ENCODE data around the gene LILRA2. TPM values are rescaled to one million over a fixed set of nuclear protein-coding genes. Genes with fewer than 3 reads are reported as not detected.

The LILRA2 gene
- total and polyA plus RNA-seq, 2 donors (not counting 1 experiment from before 2014, with no cell fraction given): not detected

DNA sequence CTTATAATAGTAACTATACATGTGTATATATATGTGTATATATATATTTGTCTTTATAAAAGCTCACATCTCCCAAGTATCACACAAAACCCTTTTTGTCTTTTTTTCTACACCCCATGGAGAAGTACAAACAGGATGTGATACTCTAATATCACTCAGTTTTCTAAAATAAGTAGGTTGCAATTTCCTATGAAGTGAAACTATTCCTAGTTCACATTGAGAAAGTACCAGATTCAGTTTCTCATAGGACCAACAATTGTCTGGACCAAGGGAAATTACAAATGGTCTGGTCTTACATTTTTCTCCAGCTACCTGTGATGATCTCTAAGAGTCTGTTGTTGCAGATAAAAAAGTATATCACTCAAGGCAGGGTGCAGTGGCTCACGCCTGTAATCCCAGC lies 38.8 kb downstream of the LILRA2 start:
- DNase-seq (ENCODE audit: low read depth in 2 of 2): no peak
- no peaks in the 10 kb centered on the region for H3K36me3 ChIP-seq (ENCODE audit: control insufficient read depth, insufficient read depth, low read length)
- no peak overlapping the region for H2AFZ ChIP-seq (ENCODE audit: low read length)
- H3K79me2 ChIP-seq (ENCODE audit: control insufficient read depth, insufficient read depth, low read length): no peaks in the 10 kb centered on the region
- no peak for TF ChIP-seq EZH2 (IDR thresholded peaks at IDR 0.05; ENCODE audit: low read length, missing control alignments)
- TF ChIP-seq, protein P1, sequence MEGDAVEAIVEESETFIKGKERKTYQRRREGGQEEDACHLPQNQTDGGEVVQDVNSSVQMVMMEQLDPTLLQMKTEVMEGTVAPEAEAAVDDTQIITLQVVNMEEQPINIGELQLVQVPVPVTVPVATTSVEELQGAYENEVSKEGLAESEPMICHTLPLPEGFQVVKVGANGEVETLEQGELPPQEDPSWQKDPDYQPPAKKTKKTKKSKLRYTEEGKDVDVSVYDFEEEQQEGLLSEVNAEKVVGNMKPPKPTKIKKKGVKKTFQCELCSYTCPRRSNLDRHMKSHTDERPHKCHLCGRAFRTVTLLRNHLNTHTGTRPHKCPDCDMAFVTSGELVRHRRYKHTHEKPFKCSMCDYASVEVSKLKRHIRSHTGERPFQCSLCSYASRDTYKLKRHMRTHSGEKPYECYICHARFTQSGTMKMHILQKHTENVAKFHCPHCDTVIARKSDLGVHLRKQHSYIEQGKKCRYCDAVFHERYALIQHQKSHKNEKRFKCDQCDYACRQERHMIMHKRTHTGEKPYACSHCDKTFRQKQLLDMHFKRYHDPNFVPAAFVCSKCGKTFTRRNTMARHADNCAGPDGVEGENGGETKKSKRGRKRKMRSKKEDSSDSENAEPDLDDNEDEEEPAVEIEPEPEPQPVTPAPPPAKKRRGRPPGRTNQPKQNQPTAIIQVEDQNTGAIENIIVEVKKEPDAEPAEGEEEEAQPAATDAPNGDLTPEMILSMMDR (conservative IDR thresholded peaks at IDR 0.05 in 1 of 2, IDR thresholded peaks at IDR 0.05 in 1 of 2; ENCODE audit: low read depth in 1 of 2, low read length in 2 of 2): no peak
- no peak overlapping the region for H3K9ac ChIP-seq (ENCODE audit: insufficient read depth, low read length)
- no peak overlapping the region for H3K4me3 ChIP-seq (replicated peaks in 1 of 4; ENCODE audit: control extremely low read depth in 1 of 4, insufficient read depth in 1 of 4, low read depth in 3 of 4, low read length in 4 of 4)
- H3K27ac ChIP-seq (ENCODE audit: insufficient read depth, low read length): no peak overlapping the region
- no peaks in the 10 kb centered on the region for H3K27me3 ChIP-seq (ENCODE audit: control insufficient read depth, insufficient read depth, low read length)
- no peaks in the 10 kb centered on the region for H4K20me1 ChIP-seq (ENCODE audit: control insufficient read depth, extremely low read depth, insufficient read depth, low read length)
- no peaks in the 10 kb centered on the region for H3K4me1 ChIP-seq (ENCODE audit: control insufficient read depth, extremely low read depth, insufficient read depth, low read length)
- no peak overlapping the region for H3K4me2 ChIP-seq (ENCODE audit: extremely low read depth, insufficient read depth, low read length)
- no peaks in the 10 kb centered on the region for H3K9me3 ChIP-seq (ENCODE audit: control insufficient read depth, insufficient read depth, low read depth, low read length)

DNA sequence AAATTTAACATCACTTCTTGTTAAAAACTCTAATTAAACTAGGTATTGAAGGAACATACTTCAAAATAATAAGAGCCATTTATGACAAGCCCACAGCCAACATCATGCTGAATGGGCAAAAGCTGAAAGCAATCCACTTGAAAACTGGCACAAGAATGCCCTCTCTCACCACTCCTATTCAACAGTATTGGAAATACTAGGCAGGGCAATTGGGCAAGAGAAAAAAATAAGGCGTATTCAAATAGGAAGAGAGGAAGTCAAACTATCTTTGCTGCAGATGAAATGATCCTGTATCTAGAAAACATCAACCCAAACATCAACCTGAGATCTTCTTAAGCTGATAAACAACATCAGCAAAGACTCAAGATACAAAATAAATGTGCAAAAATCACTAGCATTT lies 41.1 kb downstream of the LILRA2 start:
- H3K4me2 ChIP-seq (ENCODE audit: extremely low read depth, insufficient read depth, low read length): no peak overlapping the region
- no peak for DNase-seq (ENCODE audit: low read depth in 2 of 2)
- no peak overlapping the region for H3K9ac ChIP-seq (ENCODE audit: insufficient read depth, low read length)
- H3K27ac ChIP-seq (ENCODE audit: insufficient read depth, low read length): no peak overlapping the region
- no peaks in the 10 kb centered on the region for H4K20me1 ChIP-seq (ENCODE audit: control insufficient read depth, extremely low read depth, insufficient read depth, low read length)
- H3K9me3 ChIP-seq (ENCODE audit: control insufficient read depth, insufficient read depth, low read depth, low read length): no peaks in the 10 kb centered on the region
- H3K4me3 ChIP-seq (replicated peaks in 1 of 4; ENCODE audit: control extremely low read depth in 1 of 4, insufficient read depth in 1 of 4, low read depth in 3 of 4, low read length in 4 of 4): no peak overlapping the region
- H3K27me3 ChIP-seq (ENCODE audit: control insufficient read depth, insufficient read depth, low read length): no peaks in the 10 kb centered on the region
- H3K36me3 ChIP-seq (ENCODE audit: control insufficient read depth, insufficient read depth, low read length): no peaks in the 10 kb centered on the region
- no peaks in the 10 kb centered on the region for H3K4me1 ChIP-seq (ENCODE audit: control insufficient read depth, extremely low read depth, insufficient read depth, low read length)
- TF ChIP-seq EZH2 (IDR thresholded peaks at IDR 0.05; ENCODE audit: low read length, missing control alignments): no peak
- TF ChIP-seq, protein P1 (conservative IDR thresholded peaks at IDR 0.05 in 1 of 2, IDR thresholded peaks at IDR 0.05 in 1 of 2; ENCODE audit: low read depth in 1 of 2, low read length in 2 of 2): no peak
- H2AFZ ChIP-seq (ENCODE audit: low read length): no peak overlapping the region
- H3K79me2 ChIP-seq (ENCODE audit: control insufficient read depth, insufficient read depth, low read length): no peaks in the 10 kb centered on the region

DNA sequence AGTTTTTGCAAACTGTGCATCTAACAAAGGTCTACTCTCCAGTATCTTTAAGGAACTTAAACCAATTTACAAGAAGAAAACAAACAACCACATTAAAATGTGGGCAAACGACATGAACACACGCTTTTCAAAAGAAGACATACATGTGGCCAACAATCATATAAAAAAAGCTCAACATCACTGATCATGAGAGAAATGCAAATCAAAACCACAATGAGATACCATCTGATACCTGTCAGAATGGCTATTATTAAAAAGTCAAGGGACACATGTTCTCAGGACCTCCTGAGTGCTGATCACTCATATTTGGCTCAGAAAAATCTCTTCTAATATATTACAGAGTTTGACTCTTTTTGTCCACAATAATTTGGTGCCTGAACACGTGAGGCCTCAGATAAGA lies 42.5 kb downstream of the LILRA2 start:
- no peak for DNase-seq (ENCODE audit: low read depth in 2 of 2)
- no peak overlapping the region for H3K27ac ChIP-seq (ENCODE audit: insufficient read depth, low read length)
- H3K4me3 ChIP-seq (replicated peaks in 1 of 4; ENCODE audit: control extremely low read depth in 1 of 4, insufficient read depth in 1 of 4, low read depth in 3 of 4, low read length in 4 of 4): no peak overlapping the region
- no peak overlapping the region for H2AFZ ChIP-seq (ENCODE audit: low read length)
- no peaks in the 10 kb centered on the region for H3K4me1 ChIP-seq (ENCODE audit: control insufficient read depth, extremely low read depth, insufficient read depth, low read length)
- H3K9me3 ChIP-seq (ENCODE audit: control insufficient read depth, insufficient read depth, low read depth, low read length): no peaks in the 10 kb centered on the region
- H3K9ac ChIP-seq (ENCODE audit: insufficient read depth, low read length): no peak overlapping the region
- H3K36me3 ChIP-seq (ENCODE audit: control insufficient read depth, insufficient read depth, low read length): no peaks in the 10 kb centered on the region
- H3K79me2 ChIP-seq (ENCODE audit: control insufficient read depth, insufficient read depth, low read length): no peaks in the 10 kb centered on the region
- TF ChIP-seq, protein P1 (conservative IDR thresholded peaks at IDR 0.05 in 1 of 2, IDR thresholded peaks at IDR 0.05 in 1 of 2; ENCODE audit: low read depth in 1 of 2, low read length in 2 of 2): no peak
- TF ChIP-seq EZH2 (IDR thresholded peaks at IDR 0.05; ENCODE audit: low read length, missing control alignments): no peak
- no peaks in the 10 kb centered on the region for H3K27me3 ChIP-seq (ENCODE audit: control insufficient read depth, insufficient read depth, low read length)
- H4K20me1 ChIP-seq (ENCODE audit: control insufficient read depth, extremely low read depth, insufficient read depth, low read length): no peaks in the 10 kb centered on the region
- no peak overlapping the region for H3K4me2 ChIP-seq (ENCODE audit: extremely low read depth, insufficient read depth, low read length)
